ENCODE results near the gene FGD2. TPM values are rescaled to one million over a fixed set of nuclear protein-coding genes. Genes with fewer than 3 reads are reported as not detected.

The FGD2 gene
- polyA plus RNA-seq, 1 donor from 2014 or later: not detected

DNA sequence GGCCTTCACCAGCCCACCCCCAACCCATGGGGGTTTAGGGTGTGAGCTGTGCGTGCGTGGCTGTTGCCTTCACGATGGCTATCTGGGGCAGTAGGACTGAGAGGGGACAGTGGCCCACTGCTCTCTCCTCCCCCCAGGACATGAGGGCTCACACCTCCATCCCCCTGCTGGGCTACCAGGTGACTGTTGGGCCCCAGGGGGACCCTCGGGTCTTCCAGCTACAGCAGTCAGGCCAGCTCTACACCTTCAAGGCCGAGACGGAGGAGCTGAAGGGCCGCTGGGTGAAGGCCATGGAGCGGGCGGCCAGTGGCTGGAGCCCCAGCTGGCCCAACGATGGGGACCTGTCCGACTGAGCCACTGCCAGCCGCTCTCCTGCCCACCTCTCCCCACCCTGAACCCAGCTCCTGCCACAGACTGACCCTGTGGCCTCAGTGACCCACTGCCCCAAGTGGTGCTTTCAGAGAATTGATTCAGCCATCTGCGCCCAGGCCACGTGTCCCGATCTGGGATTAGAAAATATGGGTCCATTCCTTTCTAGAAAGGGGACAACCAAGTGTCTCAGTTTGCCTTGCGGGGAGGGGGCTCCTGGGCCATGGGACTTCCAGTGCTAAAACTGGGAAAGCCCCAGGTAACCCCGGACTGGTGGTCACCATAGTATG is 22.5 kb downstream of the FGD2 start:
- H3F3A ChIP-seq (ENCODE audit: insufficient read depth, low read length, poor library complexity, severe bottlenecking): no peaks in the 10 kb centered on the region
- H3K4me3 ChIP-seq (ENCODE audit: low read length): no peak overlapping the region
- H3K36me3 ChIP-seq (ENCODE audit: insufficient read depth, low read length): no peaks in the 10 kb centered on the region
- H3K9me2 ChIP-seq (ENCODE audit: insufficient read depth, low read length): no peaks in the 10 kb centered on the region
- no peaks in the 10 kb centered on the region for H3K79me2 ChIP-seq (replicated peaks; ENCODE audit: insufficient read depth, low read length)
- no peak for TF ChIP-seq POLR2AphosphoS5 (IDR thresholded peaks at IDR 0.05)
- no peak for TF ChIP-seq EP300 (conservative IDR thresholded peaks at IDR 0.05; ENCODE audit: poor library complexity, severe bottlenecking)
- TF ChIP-seq TAF1 (IDR thresholded peaks at IDR 0.05; ENCODE audit: low read depth): no peak
- no peak for TF ChIP-seq RAD21 (conservative IDR thresholded peaks at IDR 0.05)
- no peak for TF ChIP-seq EZH2 (IDR thresholded peaks at IDR 0.05; ENCODE audit: borderline replicate concordance, insufficient read depth, low read length, poor library complexity, severe bottlenecking)
- TF ChIP-seq SMC3 (conservative IDR thresholded peaks at IDR 0.05; ENCODE audit: poor library complexity): no peak
- TF ChIP-seq MXI1 (conservative IDR thresholded peaks at IDR 0.05; ENCODE audit: poor library complexity, severe bottlenecking): no peak
- H3K4me2 ChIP-seq (ENCODE audit: low read length): no peak overlapping the region
- H3K9me3 ChIP-seq (ENCODE audit: low read length): no peaks in the 10 kb centered on the region
- no peaks in the 10 kb centered on the region for H3K27me3 ChIP-seq (ENCODE audit: insufficient read depth, low read depth, low read length)
- no peak overlapping the region for H3K9ac ChIP-seq (ENCODE audit: low read length)
- H4K20me1 ChIP-seq (ENCODE audit: insufficient read depth): no peaks in the 10 kb centered on the region
- no peak overlapping the region for H2AFZ ChIP-seq (ENCODE audit: low read depth, low read length)
- no peak overlapping the region for H3K27ac ChIP-seq (ENCODE audit: low read length)

DNA sequence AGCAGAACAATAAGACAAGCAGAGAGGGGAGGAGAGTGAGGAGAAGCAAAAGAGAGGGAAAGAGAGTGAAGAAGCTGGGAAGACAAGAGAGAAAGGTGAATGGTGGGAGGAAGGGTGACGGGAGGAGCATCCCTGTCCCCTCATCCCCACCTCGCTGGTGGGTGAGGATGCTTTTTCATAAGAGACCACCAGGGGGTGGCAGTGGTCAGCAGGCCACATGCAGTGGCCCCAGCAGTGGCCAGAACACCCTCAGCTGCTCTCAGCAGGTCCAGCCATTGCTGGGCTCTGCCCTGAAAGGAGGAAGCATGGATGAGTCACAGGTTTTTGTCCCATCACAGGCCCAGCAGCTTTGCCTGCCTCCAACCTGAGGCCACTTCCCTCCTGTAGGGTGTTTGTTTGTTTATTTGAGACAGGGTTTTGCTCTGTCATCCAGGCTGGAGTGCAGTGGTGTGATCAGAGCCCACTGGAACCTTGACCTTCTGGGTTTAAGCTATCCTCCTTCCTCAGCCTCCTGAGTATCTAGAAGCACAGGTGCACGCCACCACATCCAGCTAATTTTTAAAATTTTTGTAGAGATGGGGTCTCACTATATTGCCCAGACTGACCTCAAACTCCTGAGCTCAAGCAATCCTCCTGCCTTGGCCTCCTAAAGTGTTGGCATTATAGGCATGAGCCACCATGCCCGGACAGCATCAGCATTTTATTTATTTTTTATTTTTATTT is 24.0 kb downstream of the FGD2 start:
- Histone ChIP-seq H3K27ac (ENCODE audit: low read length) (no peak overlapping the region), H3F3A (ENCODE audit: insufficient read depth, low read length, poor library complexity, severe bottlenecking) (no peaks in the 10 kb centered on the region), H3K9ac (ENCODE audit: low read length) (no peak overlapping the region), H3K36me3 (ENCODE audit: insufficient read depth, low read length) (no peaks in the 10 kb centered on the region), H3K79me2 (replicated peaks; ENCODE audit: insufficient read depth, low read length) (no peaks in the 10 kb centered on the region), H4K20me1 (ENCODE audit: insufficient read depth) (no peaks in the 10 kb centered on the region), H3K4me3 (ENCODE audit: low read length) (no peak overlapping the region), H3K4me2 (ENCODE audit: low read length) (no peak overlapping the region), H3K9me2 (ENCODE audit: insufficient read depth, low read length) (no peaks in the 10 kb centered on the region), H2AFZ (ENCODE audit: low read depth, low read length) (no peak overlapping the region), H3K9me3 (ENCODE audit: low read length) (no peaks in the 10 kb centered on the region), H3K27me3 (ENCODE audit: insufficient read depth, low read depth, low read length) (no peaks in the 10 kb centered on the region)
- TF ChIP-seq EZH2 (IDR thresholded peaks at IDR 0.05; ENCODE audit: borderline replicate concordance, insufficient read depth, low read length, poor library complexity, severe bottlenecking): no peak
- TF ChIP-seq REST (IDR thresholded peaks at IDR 0.05; ENCODE audit: borderline replicate concordance): no peak
- no peak for TF ChIP-seq EP300 (conservative IDR thresholded peaks at IDR 0.05; ENCODE audit: poor library complexity, severe bottlenecking)
- no peak for TF ChIP-seq MXI1 (conservative IDR thresholded peaks at IDR 0.05; ENCODE audit: poor library complexity, severe bottlenecking)
- peak; percentile 43 for TF ChIP-seq RAD21 (conservative IDR thresholded peaks at IDR 0.05)
- TF ChIP-seq POLR2AphosphoS5 (IDR thresholded peaks at IDR 0.05): no peak
- TF ChIP-seq TAF1 (IDR thresholded peaks at IDR 0.05; ENCODE audit: low read depth): no peak
- TF ChIP-seq SMC3 (conservative IDR thresholded peaks at IDR 0.05; ENCODE audit: poor library complexity): peak; percentile 50
- peak; percentile 33 for TF ChIP-seq CTCF (IDR thresholded peaks at IDR 0.05; ENCODE audit: poor library complexity, severe bottlenecking)

Data from neural cell (in vitro differentiated cells).